GM10266 (cell line): ENCODE data around the gene NFKB2.

Source experiments
- DNase-seq: peaks from one replicate; pipeline ENCODE4 v3.0.0; 2012; ENCODE audit errors: extremely low spot score
- CTCF ChIP-seq: IDR thresholded peaks from 2 replicates; pipeline ENCODE4 v1.5.1; 2012; ENCODE audit warnings: mild to moderate bottlenecking, low read depth; ENCODE audit not compliant: control insufficient read depth, insufficient read depth; ENCODE audit errors: missing control alignments

The NFKB2 gene

GRCh38 chr10:102382871-102383270, 12.6 kb upstream of the NFKB2 start:
- TF ChIP-seq CTCF, result no peak
- no peak for DNase-seq

- TF ChIP-seq CTCF, result peak; percentile 11
- DNase-seq, result no peak
Observed at GRCh38 chr10:102384053-102384452, 11.5 kb upstream of the NFKB2 start.

- DNase-seq, result no peak
Observed at GRCh38 chr10:102384606-102385429, 10.7 kb upstream of the NFKB2 start.

GRCh38 chr10:102389894-102390293, 5.6 kb upstream of the NFKB2 start:
- TF ChIP-seq CTCF, result no peak
- no peak for DNase-seq

More at GRCh38 chr10:102384606-102385429, 10.7 kb upstream of the NFKB2 start:
- TF ChIP-seq CTCF, result no peak

- DNase-seq, result no peak
- TF ChIP-seq CTCF, result no peak
Observed at GRCh38 chr10:102392306-102392705, 3.2 kb upstream of the NFKB2 start.

GRCh38 chr10:102393411-102394078, 2.0 kb upstream of the NFKB2 start:
- DNase-seq, result no peak
- no peak for TF ChIP-seq CTCF
